ENCODE measurements around the gene NUMB. TPM values are rescaled to one million over a fixed set of nuclear protein-coding genes. Genes with fewer than 3 reads are reported as not detected.

The NUMB gene
- total RNA-seq, 4 donors from 2014 or later, result 43.1 to 83.4 (median 50.2) TPM

- no peaks in the 10 kb centered on the region for H3K4me1 ChIP-seq
- no peak overlapping the region for H3K27ac ChIP-seq
- 52% methylated on average over 3 of the region's 3 CpGs for WGBS
- peaks cover 35% of the 10 kb centered on the region for H3K36me3 ChIP-seq
- no peak for TF ChIP-seq EP300 (IDR thresholded peaks at IDR 0.05)
- TF ChIP-seq POLR2A (IDR thresholded peaks at IDR 0.05), result no peak
- no peak overlapping the region for H3K4me3 ChIP-seq
- H3K27me3 ChIP-seq, result no peaks in the 10 kb centered on the region
- DNase-seq (ENCODE audit: low spot score in 2 of 2), result no peak
- H3K9me3 ChIP-seq, result no peaks in the 10 kb centered on the region
Observed at GRCh38 chr14:73289308-73289707, 169.0 kb downstream of the NUMB start.

DNA sequence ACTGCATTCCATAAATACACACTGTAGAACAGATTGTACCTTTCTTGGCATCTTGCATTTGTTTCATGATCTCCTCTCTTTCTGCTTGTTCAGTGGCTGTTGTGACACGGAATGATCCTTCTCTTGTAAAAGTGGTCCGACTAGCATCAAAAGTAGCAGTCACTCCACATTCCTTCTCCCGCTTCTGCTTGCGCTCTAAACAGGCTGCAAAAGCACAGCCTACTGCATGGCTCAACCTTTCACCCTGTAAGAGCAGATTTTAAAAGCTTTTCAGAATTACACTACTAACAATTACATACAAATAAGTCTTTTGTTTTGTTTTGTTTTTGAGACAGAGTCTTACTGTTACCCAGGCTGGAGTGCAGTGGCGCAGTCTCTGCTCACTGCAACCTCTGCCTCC lies 171.3 kb downstream of the NUMB start:
- no peak overlapping the region for H3K4me3 ChIP-seq
- no peaks in the 10 kb centered on the region for H3K27me3 ChIP-seq
- no peaks in the 10 kb centered on the region for H3K4me1 ChIP-seq
- no peaks in the 10 kb centered on the region for H3K9me3 ChIP-seq
- no peak for TF ChIP-seq POLR2AphosphoS5 (IDR thresholded peaks at IDR 0.05)
- TF ChIP-seq CTCF (IDR thresholded peaks at IDR 0.05), result no peak
- TF ChIP-seq EP300 (IDR thresholded peaks at IDR 0.05), result no peak
- TF ChIP-seq POLR2A (IDR thresholded peaks at IDR 0.05), result no peak
- no peak for DNase-seq (ENCODE audit: low spot score in 2 of 2)
- 88% methylated on average over 5 of the region's 5 CpGs for WGBS
- H3K36me3 ChIP-seq, result peaks cover 52% of the 10 kb centered on the region
- H3K27ac ChIP-seq, result no peak overlapping the region

DNA sequence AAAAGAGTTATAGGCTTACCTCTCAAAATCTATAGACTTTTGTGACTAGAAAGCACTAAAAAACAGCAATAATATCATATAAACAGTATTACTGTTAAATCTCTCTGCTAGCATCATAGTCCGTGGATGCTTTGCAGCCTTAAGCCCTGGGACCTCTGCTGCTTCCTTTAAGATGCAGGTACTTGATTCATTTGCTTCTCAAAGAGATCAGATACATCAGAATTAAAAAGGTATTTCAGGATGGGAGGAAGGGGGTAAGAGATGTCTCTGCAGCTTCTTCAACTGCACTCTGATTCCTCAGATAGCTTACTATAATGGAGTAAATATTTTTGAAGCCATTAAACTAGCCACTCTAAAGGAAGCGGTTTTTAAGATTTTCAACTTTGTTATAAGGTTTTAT lies 171.7 kb downstream of the NUMB start:
- no peaks in the 10 kb centered on the region for H3K9me3 ChIP-seq
- H3K36me3 ChIP-seq, result peaks cover 54% of the 10 kb centered on the region
- no peak overlapping the region for H3K4me3 ChIP-seq
- no peak overlapping the region for H3K27ac ChIP-seq
- no peak for TF ChIP-seq POLR2A (IDR thresholded peaks at IDR 0.05)
- TF ChIP-seq POLR2AphosphoS5 (IDR thresholded peaks at IDR 0.05), result no peak
- TF ChIP-seq EP300 (IDR thresholded peaks at IDR 0.05), result no peak
- TF ChIP-seq CTCF (IDR thresholded peaks at IDR 0.05), result no peak
- DNase-seq (ENCODE audit: low spot score in 2 of 2), result no peak
- no peaks in the 10 kb centered on the region for H3K4me1 ChIP-seq
- H3K27me3 ChIP-seq, result no peaks in the 10 kb centered on the region
- WGBS, result 93% methylated on average over 2 of the region's 2 CpGs

DNA sequence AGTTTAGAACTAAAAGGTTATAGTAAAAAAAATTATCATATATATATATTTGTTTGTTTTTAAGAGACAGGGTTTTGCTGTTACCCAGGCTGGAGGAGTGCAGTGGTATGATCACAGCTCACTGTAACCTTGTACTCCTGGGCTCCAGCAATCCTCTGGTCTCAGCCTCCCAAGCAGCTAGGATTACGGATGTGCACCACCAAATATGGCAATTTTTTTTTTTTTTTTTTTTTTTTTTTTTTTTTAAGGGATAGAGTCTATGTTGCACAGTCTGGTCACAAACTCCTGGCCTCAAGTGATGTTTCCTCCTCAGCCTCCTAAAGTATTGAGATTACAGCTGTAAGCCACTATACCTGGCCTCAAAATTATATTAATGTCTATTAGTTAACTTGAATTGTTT lies 172.4 kb downstream of the NUMB start:
- Histone ChIP-seq H3K4me3 (no peak overlapping the region), H3K4me1 (no peaks in the 10 kb centered on the region), H3K27me3 (no peaks in the 10 kb centered on the region), H3K36me3 (peaks cover 55% of the 10 kb centered on the region), H3K27ac (no peak overlapping the region), H3K9me3 (no peaks in the 10 kb centered on the region)
- TF ChIP-seq POLR2AphosphoS5 (IDR thresholded peaks at IDR 0.05) (no peak), CTCF (IDR thresholded peaks at IDR 0.05) (no peak), EP300 (IDR thresholded peaks at IDR 0.05) (no peak), POLR2A (IDR thresholded peaks at IDR 0.05) (no peak)
- no peak for DNase-seq (ENCODE audit: low spot score in 2 of 2)
- WGBS, result 88% methylated on average over 1 of the region's 1 CpG

DNA sequence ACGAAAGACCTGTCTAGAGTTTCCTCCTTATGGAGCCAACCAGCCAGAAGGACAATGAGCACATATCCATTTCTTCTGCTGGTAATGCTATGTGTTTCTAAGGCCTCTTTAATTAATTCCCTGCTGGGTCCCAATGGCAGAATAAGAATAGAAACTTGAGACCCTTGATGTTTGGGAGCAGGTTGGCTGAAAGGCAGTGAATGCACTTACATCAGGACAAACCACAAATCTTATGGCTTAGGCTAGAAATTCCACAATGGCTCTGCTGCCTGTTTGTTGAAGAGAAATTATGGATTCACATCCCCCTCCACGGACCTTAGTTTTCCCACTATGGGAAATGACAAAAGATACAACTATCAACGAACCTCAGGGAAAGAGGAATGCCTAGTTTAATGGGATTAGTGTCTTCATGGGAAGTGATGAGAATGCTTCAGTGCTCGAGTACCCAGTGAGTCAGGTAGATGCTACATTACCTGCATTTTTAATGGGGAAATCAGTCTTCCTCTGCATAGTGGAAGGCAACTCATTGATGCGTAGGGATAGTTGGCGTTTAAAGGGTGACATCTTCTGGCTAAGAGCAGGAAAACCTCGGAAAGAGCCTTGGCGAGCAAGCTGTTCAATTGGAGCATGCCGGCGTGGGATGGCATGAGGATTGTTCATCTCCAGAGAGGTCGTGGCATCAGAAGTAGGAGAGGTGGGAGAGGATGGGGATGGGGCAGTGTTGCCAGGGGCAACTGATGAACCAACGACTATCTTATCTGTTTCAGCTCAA lies 174.6 kb downstream of the NUMB start:
- TF ChIP-seq POLR2A (IDR thresholded peaks at IDR 0.05) (no peak), POLR2AphosphoS5 (IDR thresholded peaks at IDR 0.05) (no peak), CTCF (IDR thresholded peaks at IDR 0.05) (no peak)
- WGBS, result 60% methylated on average over 12 of the region's 12 CpGs
- Histone ChIP-seq H3K4me1 (no peaks in the 10 kb centered on the region), H3K27me3 (no peaks in the 10 kb centered on the region), H3K4me3 (no peak overlapping the region), H3K9me3 (no peaks in the 10 kb centered on the region), H3K36me3 (peaks cover 77% of the 10 kb centered on the region), H3K27ac (no peak overlapping the region)
- DNase-seq (ENCODE audit: low spot score in 2 of 2), result no peak

Data from suprapubic skin (tissue), 4 donors.